Adrenal gland (tissue), 12 donors: ENCODE data around the gene FAM72B. TPM values are rescaled to one million over a fixed set of nuclear protein-coding genes. Genes with fewer than 3 reads are reported as not detected.
"Not testable (repeated sequence)": the region's sequence is repeated elsewhere in the genome, so short reads cannot be mapped to it uniquely, and the experiment has no call there.

Source experiments
- DNase-seq, 7 donors: peaks; one replicate each; pipeline ENCODE4 v3.0.0-alpha.2; 2019 to 2020
- H3K27ac ChIP-seq, 5 donors: fragments of 200-600 bp; sonication (generic) in 4 of 5; 1 replicate in 3 of 5; 2 replicates in 2 of 5; pipeline versions ENCODE4 v1.5.1 to v1.8.0; 2016 to 2020; ENCODE audit warnings: mild to moderate bottlenecking in 1 of 5
- H3K27me3 ChIP-seq: fragments of 200-600 bp; 2 replicates; pipeline ENCODE4 v1.8.0; 2021
- H3K36me3 ChIP-seq, 2 donors: fragments of 200-600 bp; replicated peaks in 1 of 2; 1 replicate in 1 of 2; 2 replicates in 1 of 2; pipeline versions ENCODE4 v1.5.1 to v1.8.0; 2018 to 2022
- H3K4me1 ChIP-seq, 2 donors: fragments of 200-600 bp; replicated peaks in 1 of 2; 1 replicate in 1 of 2; 2 replicates in 1 of 2; pipeline versions ENCODE4 v1.5.1 to v1.8.0; 2018 to 2021
- H3K4me3 ChIP-seq, 4 donors: fragments of 200-600 bp; sonication (generic) in 3 of 4; one replicate each; pipeline ENCODE4 v1.5.1; 2016 to 2018
- H3K9me3 ChIP-seq, 3 donors: fragments of 200-600 bp; sonication (generic) in 1 of 3; replicated peaks in 1 of 3; 1 replicate in 2 of 3; 2 replicates in 1 of 3; pipeline versions ENCODE4 v1.5.1 to v1.8.0; 2016 to 2021
- WGBS, 4 donors: extraction: QIAGEN DNeasy Blood & Tissue Kit in 2 of 4; methylation state at CpG; one replicate each; pipeline versions ENCODE4 v1.1.5 to v1.1.7; 2013 to 2017; 5-methylcytosine and 5-hydroxymethylcytosine counted together
- intact Hi-C, 2 donors: fragments of 100-400 bp; cut with DNase I; formaldehyde crosslinking; loops; one replicate each; pipeline versions ENCODE4 v1.14.1 to v1.15.0; 2022 to 2023
- polyA plus RNA-seq, 3 donors: library from polyadenylated mRNA; stranded (reverse); fragments of 200-250 nt in 2 of 3; fragments of 350-450 nt in 1 of 3; fragmentation: Illumina TruSeq in 1 of 3; extraction: RNeasy Lipid Tissue Mini Kit (QIAGEN cat#74804) in 1 of 3; gene quantifications; one replicate each; pipeline ENCODE4 v1.2.3, GENCODE V29; 2013 to 2014
- total RNA-seq, 9 donors: library from RNA; depleted of rRNA in 4 of 9; stranded (reverse); fragments of >200 nt in 4 of 9; fragments of 120-200 nt in 1 of 9; fragmentation: NEBNext Ultra II Directional in 1 of 9; extraction: Animal tissue kit (Norgen Biotek cat#: 25700) in 1 of 9; gene quantifications; one replicate each; pipeline versions ENCODE4 v1.1.0 to v1.2.4, GENCODE V29; 2013 to 2023
- donor health status: healthy with polysubstance abuse.
- donor health status: Bipolar disorder and iron deficiency.
- donor health status: DM: yes; HTN: yes; CAD: no.
- donor health status: DM: no; HTN: no; CAD: no.
- donor health status: DM: no; HTN: no; CAD: no.
- donor health status: DM: yes; HTN: yes; CAD: no.

The FAM72B gene
- total and polyA plus RNA-seq, 12 donors: 0.87 to 5.4 (median 1.5) TPM

- 83 to 100% (median 96%) methylated on average over 1 of the region's 3 CpGs for WGBS, 4 donors
Measured at GRCh38 chr1:121199763-121200162, 15.6 kb upstream of the FAM72B start.

DNA sequence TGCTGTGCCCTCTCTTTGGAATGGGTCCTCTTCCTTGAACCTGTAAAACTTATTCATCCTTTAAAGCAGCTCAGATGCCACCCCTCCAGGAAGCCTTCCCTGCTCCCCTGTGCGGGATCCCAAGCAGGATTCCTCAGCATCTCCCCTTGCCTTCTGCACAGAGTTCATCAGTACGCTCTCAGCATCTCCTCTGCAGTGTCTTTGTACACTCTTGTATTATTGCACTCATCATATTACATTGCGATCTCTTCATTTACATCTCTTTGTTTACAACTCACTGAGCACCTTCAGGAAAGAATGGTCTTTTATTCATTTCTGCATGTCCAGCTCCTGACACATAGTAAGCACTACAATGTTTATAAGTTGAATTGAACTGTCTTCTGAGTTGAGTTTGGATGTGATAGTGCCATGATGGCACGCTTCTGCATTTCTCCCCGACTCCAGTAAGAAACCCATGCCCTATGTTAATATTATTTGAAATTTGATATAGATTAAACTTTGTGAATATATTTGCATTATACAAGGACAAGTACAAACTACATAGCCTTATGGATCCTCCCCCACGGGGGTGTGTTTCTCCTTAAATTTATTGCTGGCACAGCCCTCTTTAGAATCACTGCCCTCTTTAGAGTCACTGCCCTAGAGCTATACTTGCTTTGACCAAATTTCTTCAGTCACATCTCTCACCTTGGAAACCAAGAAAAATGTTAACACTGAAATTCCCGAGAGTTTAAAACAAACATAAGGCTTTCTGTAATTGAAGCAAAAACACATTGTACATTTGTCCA, 13.1 kb upstream of the FAM72B start:
- DNase-seq, intact Hi-C loops: not testable (repeated sequence)
- 79 to 98% (median 96%) methylated on average over 2 to 3 of the region's 7 CpGs for WGBS, 4 donors

More at GRCh38 chr1:121199763-121200162, 15.6 kb upstream of the FAM72B start:
- H3K27ac ChIP-seq, H3K4me1 ChIP-seq, H3K27me3 ChIP-seq, H3K4me3 ChIP-seq, H3K9me3 ChIP-seq, DNase-seq, intact Hi-C loops, H3K36me3 ChIP-seq: not testable (repeated sequence)

DNA sequence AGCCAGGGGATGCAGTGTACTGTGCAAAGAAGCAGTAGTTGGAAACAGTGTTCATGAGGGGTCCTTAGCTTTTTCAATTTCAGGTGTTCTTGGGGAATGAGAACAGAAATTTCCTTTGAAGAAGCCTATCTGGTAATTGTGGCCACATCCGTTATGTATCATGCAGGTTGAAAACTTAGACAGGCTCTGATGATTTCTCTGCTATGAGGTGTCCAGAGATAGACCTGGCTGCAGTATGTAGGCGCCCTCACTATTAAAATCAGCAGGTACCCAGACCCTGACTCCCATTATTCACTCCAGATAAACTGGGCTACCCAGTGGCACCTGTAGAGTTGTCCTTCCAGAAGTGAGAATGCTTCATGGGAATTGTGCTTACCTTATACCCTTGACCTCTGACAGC, 8.4 kb upstream of the FAM72B start:
- H3K4me3 ChIP-seq, H3K27ac ChIP-seq, H3K9me3 ChIP-seq, H3K27me3 ChIP-seq, H3K36me3 ChIP-seq, intact Hi-C loops, H3K4me1 ChIP-seq, DNase-seq: not testable (repeated sequence)
- WGBS, 4 donors: 92 to 100% (median 100%) methylated on average over 1 to 2 of the region's 2 CpGs; no CpG with 5 or more reads in 1 of the 4 donors

More for the DNA sequence above, 13.1 kb upstream of the FAM72B start:
- H3K4me3 ChIP-seq, H3K36me3 ChIP-seq, H3K27me3 ChIP-seq, H3K9me3 ChIP-seq, H3K4me1 ChIP-seq, H3K27ac ChIP-seq: not testable (repeated sequence)

DNA sequence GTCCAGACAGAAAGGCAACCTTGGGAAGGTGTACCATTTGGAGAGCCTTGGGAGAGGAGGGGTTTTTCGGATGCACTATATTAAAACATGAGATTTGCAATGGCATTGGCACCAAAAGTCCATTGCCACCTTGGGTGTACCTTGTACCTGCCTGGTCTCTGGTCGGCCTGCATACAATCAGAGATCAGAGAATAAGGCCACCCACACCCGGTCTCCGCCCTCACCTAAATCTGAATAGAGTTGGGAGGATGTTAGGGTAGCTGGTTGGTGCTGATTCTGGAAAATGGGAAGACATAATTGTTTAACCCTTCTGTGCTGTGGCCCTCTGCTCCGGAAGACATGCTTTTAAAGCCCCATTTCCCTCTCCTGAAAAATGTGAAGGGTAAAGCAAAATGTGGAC, 3.8 kb upstream of the FAM72B start:
- 71 to 87% (median 80%) methylated on average over 3 to 5 of the region's 5 CpGs; no CpG with 5 or more reads in 1 of the 4 donors for WGBS, 4 donors
- H3K36me3 ChIP-seq, H3K4me1 ChIP-seq, H3K27ac ChIP-seq, H3K27me3 ChIP-seq, H3K4me3 ChIP-seq, DNase-seq, H3K9me3 ChIP-seq, intact Hi-C loops: not testable (repeated sequence)

- H3K36me3 ChIP-seq, H3K4me1 ChIP-seq, H3K9me3 ChIP-seq, H3K27me3 ChIP-seq, intact Hi-C loops: not testable (repeated sequence)
- peak in 5 of 7 donors; percentile 14 to 76 (median 46) for DNase-seq
- Histone ChIP-seq H3K27ac (peak overlapping the region in 1 of 5 donors; percentile 29), H3K4me3 (peak overlapping the region in 1 of 4 donors; percentile 29)
- WGBS, 4 donors: 0 to 7% (median 0%) methylated on average over 1 to 3 of the region's 20 CpGs; no CpG with 5 or more reads in 1 of the 4 donors
Measured at GRCh38 chr1:121186191-121186590, 2.1 kb upstream of the FAM72B start.

DNA sequence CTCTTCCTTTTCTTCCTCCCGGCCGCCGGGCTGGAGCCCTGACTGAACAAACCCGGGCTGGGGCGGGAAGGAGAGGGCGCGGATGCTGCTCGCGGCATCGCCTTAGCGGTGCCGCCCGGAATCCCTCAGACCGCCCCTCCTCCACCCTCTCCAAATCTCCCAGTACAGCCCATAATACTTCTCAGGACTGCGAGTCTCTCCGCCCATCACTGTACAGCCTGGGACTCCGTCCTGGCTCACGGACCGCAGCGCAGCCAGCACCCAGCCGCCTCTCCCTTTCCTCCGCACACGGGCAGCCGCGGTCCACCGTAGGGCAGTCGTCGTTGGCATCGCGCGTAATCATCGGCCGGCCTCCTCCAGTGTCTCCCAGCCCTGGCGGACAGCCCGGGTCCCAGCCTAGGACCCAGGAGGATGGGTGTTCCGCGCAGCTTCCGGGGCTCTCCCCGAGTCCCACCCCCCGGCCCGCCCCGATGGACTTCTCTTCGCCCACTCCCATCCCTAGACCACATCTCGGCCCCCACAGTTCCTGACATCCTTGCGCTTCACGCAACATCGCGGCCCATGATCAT, 1.1 kb upstream of the FAM72B start:
- H3K27me3 ChIP-seq, H3K9me3 ChIP-seq, H3K36me3 ChIP-seq, intact Hi-C loops, H3K4me1 ChIP-seq: not testable (repeated sequence)
- H3K4me3 ChIP-seq: peak overlapping the region in 1 of 4 donors; percentile 61
- peak overlapping the region in 3 of 5 donors; percentile 2 to 92 (median 65) for H3K27ac ChIP-seq
- no CpG with 5 or more reads among the region's 48 CpGs for WGBS, 4 donors
- peak in 4 of 7 donors; percentile 13 to 58 (median 34) for DNase-seq

- H3K4me1 ChIP-seq, intact Hi-C loops, H3K9me3 ChIP-seq, H3K27me3 ChIP-seq, H3K27ac ChIP-seq, H3K36me3 ChIP-seq: not testable (repeated sequence)
- peak overlapping the region in 1 of 4 donors; percentile 22 for H3K4me3 ChIP-seq
- WGBS, 4 donors: 0 to 1% methylated on average over 12 of the region's 31 CpGs; no CpG with 5 or more reads in 2 of the 4 donors
- DNase-seq: peak in 1 of 7 donors; percentile 8
Measured at GRCh38 chr1:121183867-121184266, 273 bp downstream of the FAM72B start.

GRCh38 chr1:121178197-121178596, 5.9 kb downstream of the FAM72B start:
- H3K4me1 ChIP-seq, H3K9me3 ChIP-seq, H3K27ac ChIP-seq, DNase-seq, intact Hi-C loops, H3K36me3 ChIP-seq, H3K27me3 ChIP-seq, H3K4me3 ChIP-seq: not testable (repeated sequence)

DNA sequence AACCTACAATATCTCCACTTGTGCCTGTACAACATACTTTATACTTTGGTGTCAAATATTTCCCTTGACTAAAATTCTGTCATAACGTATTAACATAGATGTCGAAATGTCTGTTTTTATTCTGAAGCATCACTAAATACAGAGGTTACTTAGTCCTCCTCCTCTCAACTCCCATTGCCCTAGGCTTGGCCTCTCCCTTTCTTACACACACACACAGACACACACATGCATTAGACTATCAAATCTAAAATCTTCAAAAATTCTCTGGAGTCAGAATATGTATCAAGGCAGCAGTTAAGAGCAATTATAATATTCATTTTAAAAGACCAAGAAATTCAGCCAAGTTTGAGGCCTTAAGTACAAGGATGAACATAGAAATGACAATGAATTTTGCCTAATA, 7.5 kb downstream of the FAM72B start:
- H3K27me3 ChIP-seq, H3K27ac ChIP-seq, H3K4me1 ChIP-seq, H3K36me3 ChIP-seq, H3K9me3 ChIP-seq, intact Hi-C loops, H3K4me3 ChIP-seq, DNase-seq: not testable (repeated sequence)
- 95 to 100% (median 98%) methylated on average over 2 of the region's 2 CpGs for WGBS, 4 donors

DNA sequence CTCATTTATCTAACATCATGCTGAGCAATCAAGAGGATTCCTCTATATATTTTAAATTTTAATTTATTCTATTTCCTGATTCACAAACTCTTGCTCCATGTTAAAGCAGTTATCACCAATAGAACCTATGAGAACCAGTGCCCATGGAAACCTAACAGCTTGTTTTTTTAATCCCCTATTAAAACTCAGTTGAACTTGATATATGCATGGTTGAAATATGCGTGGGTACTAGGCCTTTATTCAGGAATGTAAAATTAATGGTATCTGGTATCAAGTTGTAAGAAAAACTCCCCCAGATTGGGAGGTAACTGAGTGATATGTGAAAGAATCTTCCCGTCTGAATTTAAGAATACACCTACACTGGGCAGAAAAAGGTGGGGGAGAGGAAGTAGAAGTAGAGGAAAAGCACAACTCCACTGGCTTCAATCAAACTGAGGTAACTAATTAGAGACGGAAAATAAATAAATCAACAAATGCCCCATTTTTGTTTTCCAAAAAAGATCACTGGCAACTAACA, 15.9 kb downstream of the FAM72B start:
- DNase-seq, intact Hi-C loops, H3K9me3 ChIP-seq, H3K27ac ChIP-seq, H3K36me3 ChIP-seq, H3K4me1 ChIP-seq, H3K27me3 ChIP-seq, H3K4me3 ChIP-seq: not testable (repeated sequence)
- 80 to 100% (median 94%) methylated on average over 1 to 2 of the region's 3 CpGs for WGBS, 4 donors

GRCh38 chr1:121167225-121167738, 16.9 kb downstream of the FAM72B start:
- DNase-seq, H3K4me1 ChIP-seq, intact Hi-C loops, H3K27me3 ChIP-seq, H3K4me3 ChIP-seq, H3K36me3 ChIP-seq, H3K27ac ChIP-seq, H3K9me3 ChIP-seq: not testable (repeated sequence)
- 86 to 93% (median 90%) methylated on average over 2 of the region's 2 CpGs for WGBS, 4 donors
